ENCODE measurements around the gene CD83.

The CD83 gene

DNA sequence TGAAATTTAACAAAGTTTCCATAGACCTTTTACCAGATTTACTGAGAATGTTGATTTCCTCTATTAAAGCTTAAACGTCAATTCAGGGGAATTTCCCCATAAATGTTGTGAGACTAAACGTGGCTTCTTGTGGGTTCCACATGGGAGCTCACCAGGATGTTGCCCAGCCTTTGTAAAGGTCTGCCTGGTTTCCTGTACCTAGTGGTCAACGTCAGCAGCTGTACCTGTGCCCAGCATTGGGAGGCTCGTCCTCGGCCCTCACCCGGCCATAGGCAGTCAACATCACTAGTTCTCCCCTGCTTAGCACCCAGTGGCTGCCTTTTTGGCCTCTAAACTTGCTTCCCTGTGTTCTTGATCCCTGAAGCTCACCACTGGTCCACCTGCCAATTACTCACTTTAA lies 22.1 kb upstream of the CD83 start:
- DNase-seq = no peak
- Histone ChIP-seq H4K91ac (ENCODE audit: low read depth, low read length) (no peak overlapping the region), H3K18ac (ENCODE audit: low read length) (no peak overlapping the region), H3K4me2 (ENCODE audit: low read length) (no peak overlapping the region), H3K4me1 (ENCODE audit: control insufficient read depth in 1 of 2, insufficient read depth in 2 of 2, low read length in 2 of 2) (no peaks in the 10 kb centered on the region), H2BK120ac (ENCODE audit: insufficient read depth, low read length, poor library complexity) (no peak overlapping the region), H3K27me3 (ENCODE audit: insufficient read depth, low read length) (no peaks in the 10 kb centered on the region), H3K4me3 (ENCODE audit: low read depth, low read length) (no peak overlapping the region), H3K79me2 (ENCODE audit: control insufficient read depth, insufficient read depth, low read length, poor library complexity) (no peaks in the 10 kb centered on the region), H4K12ac (ENCODE audit: low read depth, low read length) (no peak overlapping the region), H3K9ac (ENCODE audit: low read length) (no peak overlapping the region), H4K8ac (ENCODE audit: low read depth, low read length) (no peak overlapping the region), H2AFZ (ENCODE audit: insufficient read depth, low read length, poor library complexity) (no peak overlapping the region), H3K23ac (ENCODE audit: low read length) (no peak overlapping the region), H2BK5ac (ENCODE audit: low read depth, low read length, poor library complexity) (no peak overlapping the region), H3K36me3 (ENCODE audit: control insufficient read depth in 1 of 2, insufficient read depth in 2 of 2, low read length in 2 of 2) (no peaks in the 10 kb centered on the region), H2AK5ac (ENCODE audit: low read length) (no peak overlapping the region), H3K79me1 (ENCODE audit: low read length) (no peaks in the 10 kb centered on the region), H2BK12ac (ENCODE audit: low read length) (no peak overlapping the region), H3K9me3 (ENCODE audit: insufficient read depth, low read depth, low read length) (no peaks in the 10 kb centered on the region), H3K27ac (ENCODE audit: low read depth, low read length) (no peak overlapping the region), H3K4ac (ENCODE audit: low read depth, low read length) (no peak overlapping the region), H3K14ac (ENCODE audit: low read length) (no peak overlapping the region)
- no CpG with 5 or more reads among the region's 6 CpGs for WGBS (ENCODE audit: extremely low coverage, insufficient coverage, insufficient read length)

DNA sequence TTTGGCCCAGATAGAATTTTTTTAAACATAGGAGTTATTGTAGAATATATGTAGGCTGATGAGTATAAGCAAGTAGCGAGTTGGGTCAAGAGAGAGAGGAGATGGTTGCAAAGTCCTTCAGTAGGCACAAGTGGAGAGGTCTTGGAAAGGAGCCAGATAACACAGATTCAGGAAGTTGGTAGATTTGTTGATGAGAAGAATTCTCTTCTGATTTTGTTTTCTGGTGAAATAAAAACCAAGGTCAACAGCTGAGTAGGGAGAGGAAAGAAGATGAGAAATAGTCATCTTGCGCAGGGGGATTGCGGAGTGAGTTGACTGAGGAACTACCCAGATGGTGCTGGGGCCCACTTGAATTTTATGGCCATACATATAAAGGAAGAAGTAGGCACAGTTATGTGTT lies 17.4 kb upstream of the CD83 start:
- no peak overlapping the region for H4K91ac ChIP-seq (ENCODE audit: low read depth, low read length)

DNA sequence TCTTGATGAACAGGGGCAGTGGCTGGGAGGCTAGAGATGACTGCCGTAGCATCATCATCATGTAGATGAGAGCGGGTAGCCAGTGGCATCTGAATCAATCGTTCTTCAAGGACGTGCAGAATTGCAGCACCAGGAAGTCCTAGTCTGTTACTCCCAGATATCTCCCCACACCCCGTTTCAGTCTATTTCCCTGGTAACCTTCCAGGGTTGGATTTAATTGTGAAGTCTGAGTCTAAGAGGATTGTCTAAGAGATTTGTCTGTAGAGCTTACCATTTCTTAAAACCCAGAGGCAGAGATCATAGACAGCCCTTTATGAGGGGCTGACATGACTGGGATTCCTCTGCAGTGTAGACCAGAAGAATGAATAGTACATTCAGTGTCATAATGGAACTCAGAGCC lies 16.6 kb upstream of the CD83 start:
- H3K79me1 ChIP-seq (ENCODE audit: low read length) = no peaks in the 10 kb centered on the region
- no peak overlapping the region for H2BK5ac ChIP-seq (ENCODE audit: low read depth, low read length, poor library complexity)
- no peaks in the 10 kb centered on the region for H3K9me3 ChIP-seq (ENCODE audit: insufficient read depth, low read depth, low read length)
- no peaks in the 10 kb centered on the region for H3K79me2 ChIP-seq (ENCODE audit: control insufficient read depth, insufficient read depth, low read length, poor library complexity)
- no peak overlapping the region for H3K18ac ChIP-seq (ENCODE audit: low read length)
- H3K27me3 ChIP-seq (ENCODE audit: insufficient read depth, low read length) = no peaks in the 10 kb centered on the region
- H2BK120ac ChIP-seq (ENCODE audit: insufficient read depth, low read length, poor library complexity) = no peak overlapping the region
- H3K4me2 ChIP-seq (ENCODE audit: low read length) = no peak overlapping the region
- H3K27ac ChIP-seq (ENCODE audit: low read depth, low read length) = no peak overlapping the region
- no peak overlapping the region for H2AK5ac ChIP-seq (ENCODE audit: low read length)
- no peaks in the 10 kb centered on the region for H3K4me1 ChIP-seq (ENCODE audit: control insufficient read depth in 1 of 2, insufficient read depth in 2 of 2, low read length in 2 of 2)
- no peak for DNase-seq
- H4K91ac ChIP-seq (ENCODE audit: low read depth, low read length) = no peak overlapping the region
- H3K36me3 ChIP-seq (ENCODE audit: control insufficient read depth in 1 of 2, insufficient read depth in 2 of 2, low read length in 2 of 2) = no peaks in the 10 kb centered on the region
- H2AFZ ChIP-seq (ENCODE audit: insufficient read depth, low read length, poor library complexity) = no peak overlapping the region
- no peak overlapping the region for H3K23ac ChIP-seq (ENCODE audit: low read length)
- H4K8ac ChIP-seq (ENCODE audit: low read depth, low read length) = no peak overlapping the region
- no peak overlapping the region for H3K4ac ChIP-seq (ENCODE audit: low read depth, low read length)
- H3K14ac ChIP-seq (ENCODE audit: low read length) = no peak overlapping the region
- no peak overlapping the region for H2BK12ac ChIP-seq (ENCODE audit: low read length)
- H3K4me3 ChIP-seq (ENCODE audit: low read depth, low read length) = no peak overlapping the region
- no peak overlapping the region for H3K9ac ChIP-seq (ENCODE audit: low read length)
- WGBS (ENCODE audit: extremely low coverage, insufficient coverage, insufficient read length) = no CpG with 5 or more reads among the region's 5 CpGs
- H4K12ac ChIP-seq (ENCODE audit: low read depth, low read length) = no peak overlapping the region

More for the DNA sequence above, 17.4 kb upstream of the CD83 start:
- Histone ChIP-seq H2BK120ac (ENCODE audit: insufficient read depth, low read length, poor library complexity) (no peak overlapping the region), H3K14ac (ENCODE audit: low read length) (no peak overlapping the region), H2AK5ac (ENCODE audit: low read length) (no peak overlapping the region), H2BK5ac (ENCODE audit: low read depth, low read length, poor library complexity) (no peak overlapping the region), H3K27ac (ENCODE audit: low read depth, low read length) (no peak overlapping the region), H3K4me1 (ENCODE audit: control insufficient read depth in 1 of 2, insufficient read depth in 2 of 2, low read length in 2 of 2) (no peaks in the 10 kb centered on the region), H4K8ac (ENCODE audit: low read depth, low read length) (no peak overlapping the region), H3K27me3 (ENCODE audit: insufficient read depth, low read length) (no peaks in the 10 kb centered on the region), H3K9ac (ENCODE audit: low read length) (no peak overlapping the region), H3K18ac (ENCODE audit: low read length) (no peak overlapping the region), H3K79me2 (ENCODE audit: control insufficient read depth, insufficient read depth, low read length, poor library complexity) (no peaks in the 10 kb centered on the region), H4K12ac (ENCODE audit: low read depth, low read length) (no peak overlapping the region), H3K4me3 (ENCODE audit: low read depth, low read length) (no peak overlapping the region), H3K9me3 (ENCODE audit: insufficient read depth, low read depth, low read length) (no peaks in the 10 kb centered on the region), H3K79me1 (ENCODE audit: low read length) (no peaks in the 10 kb centered on the region), H3K4me2 (ENCODE audit: low read length) (no peak overlapping the region), H3K23ac (ENCODE audit: low read length) (no peak overlapping the region), H3K36me3 (ENCODE audit: control insufficient read depth in 1 of 2, insufficient read depth in 2 of 2, low read length in 2 of 2) (no peaks in the 10 kb centered on the region), H2AFZ (ENCODE audit: insufficient read depth, low read length, poor library complexity) (no peak overlapping the region), H3K4ac (ENCODE audit: low read depth, low read length) (no peak overlapping the region), H2BK12ac (ENCODE audit: low read length) (no peak overlapping the region)
- no peak for DNase-seq
- WGBS (ENCODE audit: extremely low coverage, insufficient coverage, insufficient read length) = no CpG with 5 or more reads among the region's 3 CpGs

DNA sequence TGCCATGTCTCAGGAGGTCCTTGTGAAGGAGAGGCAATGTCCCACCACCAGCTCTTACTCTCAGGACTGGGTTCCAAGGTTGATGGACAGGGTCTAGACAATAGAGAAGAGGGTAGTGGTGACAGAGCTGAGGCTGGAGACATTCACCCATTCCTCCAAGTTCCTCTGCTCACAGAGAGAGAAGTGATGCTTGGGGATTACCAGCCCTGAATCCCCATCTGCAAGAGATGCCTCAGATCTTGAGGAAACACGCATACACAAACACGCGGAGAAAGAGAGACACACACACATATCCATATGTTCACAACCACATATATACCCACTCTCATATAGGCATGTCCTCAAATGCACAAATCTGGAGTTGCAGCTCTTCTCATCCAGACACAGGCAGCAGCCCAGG lies 15.2 kb upstream of the CD83 start:
- H2BK120ac ChIP-seq (ENCODE audit: insufficient read depth, low read length, poor library complexity) = no peak overlapping the region
- H3K79me1 ChIP-seq (ENCODE audit: low read length) = no peaks in the 10 kb centered on the region
- no peaks in the 10 kb centered on the region for H3K4me1 ChIP-seq (ENCODE audit: control insufficient read depth in 1 of 2, insufficient read depth in 2 of 2, low read length in 2 of 2)
- H4K91ac ChIP-seq (ENCODE audit: low read depth, low read length) = no peak overlapping the region
- H3K9ac ChIP-seq (ENCODE audit: low read length) = no peak overlapping the region
- H4K12ac ChIP-seq (ENCODE audit: low read depth, low read length) = no peak overlapping the region
- H3K27me3 ChIP-seq (ENCODE audit: insufficient read depth, low read length) = no peaks in the 10 kb centered on the region
- H3K18ac ChIP-seq (ENCODE audit: low read length) = no peak overlapping the region
- no peak overlapping the region for H2AFZ ChIP-seq (ENCODE audit: insufficient read depth, low read length, poor library complexity)
- no peak overlapping the region for H2AK5ac ChIP-seq (ENCODE audit: low read length)
- H4K8ac ChIP-seq (ENCODE audit: low read depth, low read length) = no peak overlapping the region
- no CpG with 5 or more reads among the region's 3 CpGs for WGBS (ENCODE audit: extremely low coverage, insufficient coverage, insufficient read length)
- H3K4me3 ChIP-seq (ENCODE audit: low read depth, low read length) = no peak overlapping the region
- no peak overlapping the region for H3K23ac ChIP-seq (ENCODE audit: low read length)
- DNase-seq = no peak
- no peaks in the 10 kb centered on the region for H3K36me3 ChIP-seq (ENCODE audit: control insufficient read depth in 1 of 2, insufficient read depth in 2 of 2, low read length in 2 of 2)
- H3K9me3 ChIP-seq (ENCODE audit: insufficient read depth, low read depth, low read length) = peaks cover 3% of the 10 kb centered on the region
- no peak overlapping the region for H3K14ac ChIP-seq (ENCODE audit: low read length)
- no peak overlapping the region for H3K27ac ChIP-seq (ENCODE audit: low read depth, low read length)
- no peak overlapping the region for H2BK5ac ChIP-seq (ENCODE audit: low read depth, low read length, poor library complexity)
- H2BK12ac ChIP-seq (ENCODE audit: low read length) = no peak overlapping the region
- H3K4ac ChIP-seq (ENCODE audit: low read depth, low read length) = no peak overlapping the region
- no peak overlapping the region for H3K4me2 ChIP-seq (ENCODE audit: low read length)
- H3K79me2 ChIP-seq (ENCODE audit: control insufficient read depth, insufficient read depth, low read length, poor library complexity) = no peaks in the 10 kb centered on the region

All from trophoblast cell (in vitro differentiated cells and primary cell).